ENCODE data around the gene HAVCR1. TPM values are rescaled to one million over a fixed set of nuclear protein-coding genes. Genes with fewer than 3 reads are reported as not detected.

The HAVCR1 gene
- total RNA-seq, 1 experiment from 2014 or later: not detected

DNA sequence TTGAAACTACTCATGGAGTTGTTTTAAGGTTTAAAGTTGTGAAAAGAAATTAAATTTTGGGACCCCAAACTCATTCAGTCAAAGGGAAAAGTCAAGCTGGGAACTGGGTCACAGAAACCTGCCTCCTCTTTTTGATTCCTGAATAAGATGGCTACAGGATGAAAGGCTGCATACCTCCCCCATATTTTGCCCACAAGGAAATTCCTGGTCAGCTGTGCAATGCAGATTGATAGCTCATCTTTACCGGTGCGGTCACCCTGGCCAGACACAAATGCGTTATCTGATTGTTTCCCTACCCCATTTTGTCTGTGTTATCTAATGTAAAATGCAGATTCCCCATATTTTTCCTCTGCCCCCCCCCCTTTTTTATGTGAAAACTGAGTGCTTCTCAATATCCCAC is 48.6 kb upstream of the HAVCR1 start:
- Histone ChIP-seq H3K9me2 (ENCODE audit: insufficient read depth) (no peaks in the 10 kb centered on the region), H4K20me1 (ENCODE audit: insufficient read depth) (no peaks in the 10 kb centered on the region), H3K4me1 (ENCODE audit: control insufficient read depth in 1 of 2, insufficient read depth in 2 of 2, low read length in 2 of 2) (no peaks in the 10 kb centered on the region), H3K4me2 (ENCODE audit: low read length) (no peak overlapping the region), H3K27ac (ENCODE audit: low read depth, low read length) (no peak overlapping the region), H3K4me3 (replicated peaks in 1 of 2; ENCODE audit: low read depth in 1 of 2, low read length in 2 of 2) (no peak overlapping the region), H3K9ac (ENCODE audit: low read length) (no peak overlapping the region), H3K36me3 (ENCODE audit: control insufficient read depth in 1 of 2, insufficient read depth in 2 of 2, low read length in 2 of 2) (no peaks in the 10 kb centered on the region), H2AFZ (ENCODE audit: low read depth, low read length, poor library complexity, severe bottlenecking) (no peak overlapping the region), H3K79me2 (ENCODE audit: insufficient read depth, low read length) (no peaks in the 10 kb centered on the region), H3K9me3 (ENCODE audit: control insufficient read depth in 1 of 2, insufficient read depth in 1 of 2, low read depth in 1 of 2, low read length in 2 of 2) (no peaks in the 10 kb centered on the region), H3K27me3 (ENCODE audit: insufficient read depth, low read length) (no peaks in the 10 kb centered on the region)
- BruUV-seq (replicated peaks): no TSS peak
- intact Hi-C loops (cut with micrococcal nuclease): no loop called here
- CTCF ChIA-PET: no interaction called here
- no peak for DNase-seq (ENCODE audit: low read depth, low spot score)
- no peak for TF ChIP-seq EZH2 (IDR thresholded peaks at IDR 0.05)
- TF ChIP-seq, protein P1, sequence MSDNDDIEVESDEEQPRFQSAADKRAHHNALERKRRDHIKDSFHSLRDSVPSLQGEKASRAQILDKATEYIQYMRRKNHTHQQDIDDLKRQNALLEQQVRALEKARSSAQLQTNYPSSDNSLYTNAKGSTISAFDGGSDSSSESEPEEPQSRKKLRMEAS (IDR thresholded peaks at IDR 0.05): no peak
- no peak for TF ChIP-seq YY1 (IDR thresholded peaks at IDR 0.05; ENCODE audit: extremely low read depth, insufficient replicate concordance, low read depth, low read length)
- TF ChIP-seq ZFX (IDR thresholded peaks at IDR 0.05): no peak
- TF ChIP-seq SP1 (IDR thresholded peaks at IDR 0.05; ENCODE audit: low read depth): no peak
- no peak for TF ChIP-seq CTCF (IDR thresholded peaks at IDR 0.05 in 2 of 3, conservative IDR thresholded peaks at IDR 0.05 in 1 of 3; ENCODE audit: borderline replicate concordance in 1 of 3, insufficient read depth in 1 of 3, low read depth in 2 of 3, low read length in 2 of 3)
- no peak for TF ChIP-seq ELF1 (IDR thresholded peaks at IDR 0.05; ENCODE audit: borderline replicate concordance, low read depth)
- TF ChIP-seq SIN3A (IDR thresholded peaks at IDR 0.05; ENCODE audit: low read depth): no peak
- TF ChIP-seq FOSL1 (IDR thresholded peaks at IDR 0.05; ENCODE audit: low read depth): no peak
- POLR2A ChIA-PET: no interaction called here
- RAD21 ChIA-PET (ENCODE audit: low non-redundant PET in 1 of 2, low total read pairs in 2 of 2, uncharacterized antibody in 2 of 2, unreplicated experiment in 2 of 2): no interaction called here
- no peak for ATAC-seq
